Stimulated activated CD4-positive, alpha-beta T cell treated with anti-CD3 and anti-CD28 coated beads, Interleukin-4, amount 100 ng/mL, for 4 hours (primary cell): ENCODE results near the gene CLNK.

Experiments
- DNase-seq, 2 experiments: peaks; one replicate each; pipeline ENCODE4 v3.0.0-alpha.2; 2020

CLNK gene

GRCh38 chr4:10684631-10685030, at the start of gene CLNK:
Gene CLNK, minus strand, starts transcription at chr4:10684768. Its CDS starts 16,899 bp downstream, at chr4:10667869.
- DNase-seq, result no peak

GRCh38 chr4:10733481-10734062, 49.0 kb upstream of the CLNK start:
- no peak for DNase-seq

GRCh38 chr4:10732914-10733415, 48.4 kb upstream of the CLNK start:
- no peak for DNase-seq

GRCh38 chr4:10732235-10732913, 47.8 kb upstream of the CLNK start:
- no peak for DNase-seq

GRCh38 chr4:10731690-10732089, 47.1 kb upstream of the CLNK start:
- DNase-seq, result no peak

DNA sequence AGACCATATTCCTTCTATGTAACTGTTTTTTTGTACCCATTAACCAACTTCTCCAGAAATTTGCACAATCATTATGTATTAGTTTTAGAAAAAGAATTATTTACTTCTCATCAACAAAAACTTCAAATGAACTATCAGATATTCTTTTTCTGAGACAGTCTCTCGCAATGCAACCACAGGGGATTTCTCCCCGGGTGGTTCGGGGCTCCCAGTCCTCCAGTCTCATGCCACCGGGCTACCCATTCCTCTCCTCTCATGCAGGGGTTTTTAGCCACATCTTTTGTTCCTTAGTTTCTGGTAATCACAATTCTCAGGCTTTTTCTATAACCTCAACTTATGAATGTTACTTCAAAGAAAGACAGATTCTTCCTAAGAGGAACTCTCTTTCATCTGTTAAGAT, 46.6 kb upstream of the CLNK start:
- DNase-seq, result no peak

DNA sequence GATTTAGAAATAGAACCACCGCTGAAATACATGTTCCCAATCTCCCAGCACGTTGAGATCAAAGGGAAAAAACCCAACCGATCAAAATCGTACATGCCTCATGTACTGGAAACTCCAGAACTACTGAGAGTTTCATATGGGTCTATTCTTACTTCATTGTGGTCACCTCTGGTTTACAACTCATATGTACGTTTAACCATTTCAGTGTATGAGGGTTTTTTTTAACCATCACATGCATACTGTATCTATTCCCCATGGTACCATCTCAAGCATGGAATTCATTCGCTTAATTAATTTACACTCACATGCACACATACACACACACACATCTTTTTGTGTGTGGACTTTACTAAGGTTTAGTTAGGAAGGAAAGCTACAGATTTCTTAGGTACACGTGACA, 46.0 kb upstream of the CLNK start:
- no peak for DNase-seq

- DNase-seq, result no peak
Observed at GRCh38 chr4:10730019-10730418, 45.5 kb upstream of the CLNK start.

- no peak for DNase-seq
Observed at GRCh38 chr4:10729366-10729765, 44.8 kb upstream of the CLNK start.

DNA sequence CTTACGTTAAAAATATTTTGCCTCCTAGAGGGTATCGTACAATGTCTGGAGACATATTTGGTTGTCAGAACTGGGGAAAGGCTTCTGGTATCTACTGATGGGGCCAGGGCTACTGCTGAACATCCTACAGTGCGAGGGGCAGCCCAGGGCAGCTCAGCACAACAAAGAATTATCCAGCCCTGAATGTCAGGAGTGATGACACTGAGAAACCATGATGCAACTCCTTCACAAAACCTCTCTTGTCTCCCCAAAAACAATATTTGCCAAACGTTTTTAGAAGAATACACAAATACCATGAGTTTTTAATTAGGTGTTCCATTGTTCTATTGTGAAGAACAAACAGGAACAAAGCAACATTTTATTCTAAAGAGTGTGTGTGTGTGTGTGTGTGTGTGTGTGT, 43.4 kb upstream of the CLNK start:
- DNase-seq, result no peak

DNA sequence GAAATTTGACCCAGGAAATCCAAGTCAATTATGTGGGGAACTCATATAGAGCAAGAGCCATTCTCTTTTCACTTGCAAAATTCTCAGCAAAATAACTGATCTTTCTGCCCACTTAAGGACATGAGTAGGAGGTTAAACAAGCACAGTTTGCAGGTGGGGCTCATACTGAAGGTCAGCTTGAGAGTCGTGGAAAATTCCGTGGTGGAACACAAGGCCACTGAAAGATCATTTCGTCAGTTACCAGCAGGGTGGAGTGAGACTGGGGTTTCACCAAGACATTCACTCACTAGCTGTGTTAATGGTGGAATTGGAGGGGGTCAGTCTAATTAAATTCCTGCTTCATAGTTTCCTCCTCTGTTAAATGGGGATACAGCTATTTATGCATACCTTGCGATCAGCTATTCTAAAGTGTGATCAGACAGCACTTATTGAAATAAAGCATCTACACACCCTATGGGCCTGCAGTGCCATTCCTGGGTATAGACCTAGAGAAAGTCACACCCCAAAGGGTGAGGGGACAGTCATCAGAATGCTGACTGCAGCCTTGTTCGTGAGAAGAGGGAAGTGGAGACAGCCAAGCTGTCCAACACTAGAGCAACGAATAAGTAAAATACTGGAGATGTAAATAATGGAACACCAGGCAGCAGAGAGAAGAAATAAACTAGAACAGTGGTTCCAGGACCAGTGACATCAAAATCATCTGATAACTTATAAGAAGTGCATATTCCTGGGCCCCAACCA, 42.7 kb upstream of the CLNK start:
- DNase-seq, result no peak

GRCh38 chr4:10722957-10723356, 38.4 kb upstream of the CLNK start:
- DNase-seq, result no peak

- no peak for DNase-seq
Observed at GRCh38 chr4:10721616-10722015, 37.0 kb upstream of the CLNK start.

- no peak for DNase-seq
Observed at GRCh38 chr4:10716163-10716562, 31.6 kb upstream of the CLNK start.

- DNase-seq, result no peak
Observed at GRCh38 chr4:10715696-10716095, 31.1 kb upstream of the CLNK start.

DNA sequence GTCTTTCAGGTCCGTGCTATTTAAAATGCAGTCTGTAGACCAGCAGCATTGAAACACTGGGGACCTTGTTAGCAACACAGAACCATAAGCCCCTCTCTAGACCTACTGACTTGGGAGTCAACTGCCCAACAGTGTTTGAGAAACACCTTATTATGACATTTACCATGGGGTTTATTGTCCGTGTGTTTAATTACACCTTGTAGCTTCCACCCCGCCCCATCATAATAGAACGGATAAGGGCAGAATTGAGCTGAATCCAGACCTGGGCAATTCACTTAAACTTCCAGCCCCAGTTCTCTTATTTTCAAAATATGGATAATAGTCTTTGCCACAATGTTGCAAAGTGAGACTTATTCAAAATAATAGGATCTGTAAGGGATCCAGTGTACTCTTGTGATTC, 30.6 kb upstream of the CLNK start:
- no peak for DNase-seq

- DNase-seq, result no peak
Observed at GRCh38 chr4:10713591-10713990, 29.0 kb upstream of the CLNK start.

DNA sequence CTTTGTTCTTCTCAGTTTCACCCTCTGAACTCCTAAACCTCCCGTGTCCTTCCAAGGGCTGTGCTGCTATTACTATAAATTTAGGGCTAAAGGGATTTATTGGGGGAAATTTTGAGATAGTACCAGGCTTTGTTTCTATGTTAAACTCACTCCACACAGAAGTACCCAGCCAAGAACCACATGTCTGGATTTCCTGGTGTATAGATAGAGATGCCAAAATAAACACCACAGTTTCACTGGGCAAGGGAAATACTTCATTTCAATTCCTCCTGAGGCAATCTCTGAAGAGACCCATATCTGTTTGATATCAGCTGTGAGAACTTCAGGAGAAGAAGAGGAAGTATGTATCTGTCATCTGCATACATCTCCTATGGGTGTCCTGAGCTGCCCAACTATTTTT, 21.7 kb upstream of the CLNK start:
- DNase-seq, result no peak

GRCh38 chr4:10704430-10704810, 19.9 kb upstream of the CLNK start:
- DNase-seq, result no peak

- DNase-seq, result no peak
Observed at GRCh38 chr4:10703766-10704429, 19.3 kb upstream of the CLNK start.

DNA sequence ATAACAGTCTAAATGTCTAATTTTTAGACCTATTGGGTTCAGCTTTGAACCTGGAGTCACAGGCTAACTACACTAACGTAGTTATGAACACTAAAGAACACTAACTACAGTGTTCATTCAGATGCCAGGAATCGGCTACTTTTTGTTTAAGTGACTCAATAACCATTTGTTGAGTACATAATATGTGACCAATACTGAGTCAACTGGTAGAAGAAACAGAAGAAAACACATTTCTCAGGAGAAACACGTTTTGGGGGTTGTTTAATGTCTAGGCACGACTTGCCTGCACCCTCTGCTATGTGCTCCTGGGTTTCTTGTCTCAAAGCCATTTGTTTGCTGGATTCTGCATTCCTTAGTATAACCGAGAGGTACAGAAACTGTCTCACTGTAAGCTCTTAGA, 18.6 kb upstream of the CLNK start:
- DNase-seq, result no peak

- no peak for DNase-seq
Observed at GRCh38 chr4:10701702-10702460, 17.3 kb upstream of the CLNK start.

GRCh38 chr4:10701161-10701560, 16.6 kb upstream of the CLNK start:
- DNase-seq, result no peak
